Adrenal gland (tissue), 12 donors: ENCODE data around the gene TCERG1. TPM values are rescaled to one million over a fixed set of nuclear protein-coding genes. Genes with fewer than 3 reads are reported as not detected.

Experiments
- DNase-seq, 7 donors: peaks; one replicate each; pipeline ENCODE4 v3.0.0-alpha.2; 2019 to 2020
- H3K27ac ChIP-seq, 5 donors: fragments of 200-600 bp; sonication (generic) in 4 of 5; 1 replicate in 3 of 5; 2 replicates in 2 of 5; pipeline versions ENCODE4 v1.5.1 to v1.8.0; 2016 to 2020; ENCODE audit warnings: mild to moderate bottlenecking in 1 of 5
- H3K27me3 ChIP-seq: fragments of 200-600 bp; 2 replicates; pipeline ENCODE4 v1.8.0; 2021
- H3K36me3 ChIP-seq, 2 donors: fragments of 200-600 bp; replicated peaks in 1 of 2; 1 replicate in 1 of 2; 2 replicates in 1 of 2; pipeline versions ENCODE4 v1.5.1 to v1.8.0; 2018 to 2022
- H3K4me1 ChIP-seq, 2 donors: fragments of 200-600 bp; replicated peaks in 1 of 2; 1 replicate in 1 of 2; 2 replicates in 1 of 2; pipeline versions ENCODE4 v1.5.1 to v1.8.0; 2018 to 2021
- H3K4me3 ChIP-seq, 4 donors: fragments of 200-600 bp; sonication (generic) in 3 of 4; one replicate each; pipeline ENCODE4 v1.5.1; 2016 to 2018
- H3K9me3 ChIP-seq, 3 donors: fragments of 200-600 bp; sonication (generic) in 1 of 3; replicated peaks in 1 of 3; 1 replicate in 2 of 3; 2 replicates in 1 of 3; pipeline versions ENCODE4 v1.5.1 to v1.8.0; 2016 to 2021
- CTCF ChIP-seq, 6 experiments: fragments of 450-650 bp in 4 of 6; fragments of 200-600 bp in 2 of 6; sonication (generic) in 1 of 6; IDR thresholded peaks; 1 replicate in 5 of 6; 2 replicates in 1 of 6; pipeline versions ENCODE4 v1.5.1 to v1.8.0; 2016 to 2021; ENCODE audit warnings: antibody characterized with exemption in 6 of 6, mild to moderate bottlenecking in 2 of 6, moderate library complexity in 1 of 6
- POLR2A ChIP-seq, 2 donors: fragments of 450-650 bp; IDR thresholded peaks; one replicate each; pipeline ENCODE4 v1.6.1; 2017; ENCODE audit warnings: antibody characterized with exemption in 2 of 2, mild to moderate bottlenecking in 2 of 2, moderate library complexity in 1 of 2
- whole genome bisulfite sequencing, 4 donors: extraction: QIAGEN DNeasy Blood & Tissue Kit in 2 of 4; methylation state at CpG; one replicate each; pipeline versions ENCODE4 v1.1.5 to v1.1.7; 2013 to 2017; 5-methylcytosine and 5-hydroxymethylcytosine counted together
- intact Hi-C, 2 donors: fragments of 100-400 bp; cut with DNase I; formaldehyde crosslinking; loops; one replicate each; pipeline versions ENCODE4 v1.14.1 to v1.15.0; 2022 to 2023
- polyA plus RNA-seq, 3 donors: library from polyadenylated mRNA; stranded (reverse); fragments of 200-250 nt in 2 of 3; fragments of 350-450 nt in 1 of 3; fragmentation: Illumina TruSeq in 1 of 3; extraction: RNeasy Lipid Tissue Mini Kit (QIAGEN cat#74804) in 1 of 3; gene quantifications; one replicate each; pipeline ENCODE4 v1.2.3, GENCODE V29; 2013 to 2014
- total RNA-seq, 9 donors: library from RNA; depleted of rRNA in 4 of 9; stranded (reverse); fragments of >200 nt in 4 of 9; fragments of 120-200 nt in 1 of 9; fragmentation: NEBNext Ultra II Directional in 1 of 9; extraction: Animal tissue kit (Norgen Biotek cat#: 25700) in 1 of 9; gene quantifications; one replicate each; pipeline versions ENCODE4 v1.1.0 to v1.2.4, GENCODE V29; 2013 to 2023
- donor health status: healthy with polysubstance abuse.
- donor health status: Bipolar disorder and iron deficiency.
- donor health status: DM: yes; HTN: yes; CAD: no.
- donor health status: DM: no; HTN: no; CAD: no.
- donor health status: DM: no; HTN: no; CAD: no.
- donor health status: DM: yes; HTN: yes; CAD: no.

Gene TCERG1
- total and polyA plus RNA-seq, 12 donors, result 12.1 to 80.4 (median 45.5) TPM

DNA sequence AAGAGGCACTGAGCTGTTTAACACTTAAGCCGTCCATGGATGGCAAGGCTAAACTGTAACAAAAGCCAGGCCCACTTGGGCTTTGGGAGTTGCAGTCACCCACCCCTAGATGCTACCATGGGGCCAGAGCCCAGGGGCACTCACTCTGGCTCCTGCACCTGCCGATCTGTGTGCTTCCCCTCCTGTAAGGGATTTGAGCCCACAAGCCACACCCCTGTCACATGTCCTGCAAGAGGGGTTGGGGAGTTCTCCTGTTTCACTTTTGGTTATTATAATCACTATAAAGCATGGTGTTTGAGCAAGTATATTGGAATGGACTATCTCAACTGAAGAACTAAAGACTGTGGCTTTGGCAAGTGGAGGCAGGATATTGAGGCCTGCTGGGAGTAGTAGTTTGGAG lies 82.9 kb downstream of the TCERG1 start:
- H3K27me3 ChIP-seq, result no peaks in the 10 kb centered on the region
- no peaks in the 10 kb centered on the region for H3K4me1 ChIP-seq
- no peak overlapping the region for H3K4me3 ChIP-seq
- TF ChIP-seq POLR2A (IDR thresholded peaks at IDR 0.05) (no peak), CTCF (IDR thresholded peaks at IDR 0.05) (no peak)
- intact Hi-C loops, result no loop called here
- no peak overlapping the region for H3K27ac ChIP-seq
- no peaks in the 10 kb centered on the region for H3K9me3 ChIP-seq
- DNase-seq, result no peak
- no peaks in the 10 kb centered on the region for H3K36me3 ChIP-seq
- 50 to 87% (median 78%) methylated on average over 1 to 2 of the region's 2 CpGs for WGBS, 4 donors

DNA sequence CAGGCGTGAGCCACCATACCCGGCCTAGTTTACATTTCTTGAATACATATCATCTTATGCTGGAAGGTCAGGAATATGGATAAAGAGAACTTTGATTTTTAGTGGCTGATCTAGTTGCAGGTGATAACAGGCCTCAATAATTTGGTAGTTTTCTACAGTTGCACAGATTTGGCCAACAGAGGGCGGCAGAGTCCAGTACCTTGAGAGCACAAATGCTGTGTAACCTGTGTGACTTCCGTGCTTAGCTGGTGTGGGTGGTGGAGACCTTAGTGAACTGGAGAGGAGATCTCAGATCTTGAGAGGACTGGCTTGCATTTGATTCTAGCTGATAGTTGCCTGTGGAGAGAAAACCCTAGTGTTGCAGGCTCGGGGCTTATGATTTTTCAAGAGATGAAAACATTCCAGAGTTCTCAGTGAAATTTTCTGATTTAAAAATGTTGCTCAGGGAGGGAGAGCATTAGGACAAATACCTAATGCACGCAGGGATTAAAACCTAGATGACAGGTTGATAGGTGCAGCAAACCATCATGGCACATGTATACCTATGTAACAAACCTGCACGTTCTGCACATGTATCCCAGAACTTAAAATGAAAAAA lies 86.2 kb downstream of the TCERG1 start:
- intact Hi-C loops, result no loop called here
- no peaks in the 10 kb centered on the region for H3K36me3 ChIP-seq
- H3K9me3 ChIP-seq, result no peaks in the 10 kb centered on the region
- WGBS, 4 donors, result 35 to 46% (median 38%) methylated on average over 7 of the region's 7 CpGs
- no peak overlapping the region for H3K4me3 ChIP-seq
- no peaks in the 10 kb centered on the region for H3K4me1 ChIP-seq
- TF ChIP-seq CTCF (IDR thresholded peaks at IDR 0.05), result peak; percentile 68 to 75 (median 72)
- TF ChIP-seq POLR2A (IDR thresholded peaks at IDR 0.05), result no peak
- no peak overlapping the region for H3K27ac ChIP-seq
- peak; percentile 65 to 90 (median 72) for DNase-seq
- H3K27me3 ChIP-seq, result no peaks in the 10 kb centered on the region

DNA sequence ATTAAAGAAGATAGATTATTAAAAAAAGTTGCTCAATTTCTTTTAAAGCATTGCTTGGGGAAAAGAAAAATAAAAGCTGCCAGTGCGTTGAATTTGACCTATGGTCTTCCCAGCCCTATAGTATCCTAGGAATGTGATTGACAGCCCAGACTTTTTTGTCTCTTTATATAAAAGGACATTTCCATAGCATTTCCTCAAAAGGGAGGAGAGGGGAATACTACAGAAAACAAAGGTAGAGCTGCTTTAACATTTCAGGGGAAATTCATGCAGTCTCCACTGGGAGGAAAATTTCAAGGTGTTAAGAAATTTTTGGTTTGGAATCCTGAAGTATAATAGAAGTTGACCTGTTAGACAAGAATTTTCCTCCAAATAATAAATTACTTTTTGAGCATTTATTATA lies 86.7 kb downstream of the TCERG1 start:
- Histone ChIP-seq H3K36me3 (no peaks in the 10 kb centered on the region), H3K9me3 (no peaks in the 10 kb centered on the region), H3K4me1 (no peaks in the 10 kb centered on the region), H3K27ac (no peak overlapping the region), H3K27me3 (no peaks in the 10 kb centered on the region), H3K4me3 (no peak overlapping the region)
- TF ChIP-seq CTCF (IDR thresholded peaks at IDR 0.05), result no peak
- no peak for TF ChIP-seq POLR2A (IDR thresholded peaks at IDR 0.05)
- no peak for DNase-seq
- intact Hi-C loops, result no loop called here
- 0 to 4% (median 0%) methylated on average over 1 of the region's 1 CpG for WGBS, 4 donors

GRCh38 chr5:146538432-146538831 lies 91.3 kb downstream of the TCERG1 start:
- TF ChIP-seq CTCF (IDR thresholded peaks at IDR 0.05), result no peak
- TF ChIP-seq POLR2A (IDR thresholded peaks at IDR 0.05), result no peak
- H3K36me3 ChIP-seq, result no peaks in the 10 kb centered on the region
- intact Hi-C loops, result loop anchor here in 1 of 2 donors (5.0 kb wide), 1 partner anchor 649 kb away; no protein-coding TSS in a partner anchor
- no peaks in the 10 kb centered on the region for H3K27me3 ChIP-seq
- H3K27ac ChIP-seq, result no peak overlapping the region
- no peak for DNase-seq
- H3K9me3 ChIP-seq, result no peaks in the 10 kb centered on the region
- no peaks in the 10 kb centered on the region for H3K4me1 ChIP-seq
- WGBS, 4 donors, result 71 to 75% (median 73%) methylated on average over 3 of the region's 3 CpGs
- H3K4me3 ChIP-seq, result no peak overlapping the region
